Dedifferentiated amniotic fluid mesenchymal stem cell (primary cell): ENCODE measurements around the gene FLT3LG.
A peak's percentile ranks its signal among the peaks of the same experiment; 100 is the strongest.

ENCODE experiments used
- DNase-seq: peaks from one replicate; pipeline ENCODE4 v3.0.0-alpha.2; 2016; ENCODE audit errors: extremely low spot score

FLT3LG gene

GRCh38 chr19:49488046-49488862 is 14.2 kb downstream of the FLT3LG start:
- DNase-seq: no peak

GRCh38 chr19:49488863-49489537 is 15.0 kb downstream of the FLT3LG start:
- no peak for DNase-seq

- DNase-seq: no peak
These were observed 15.7 kb downstream of the FLT3LG start for GRCh38 chr19:49489601-49490167.

GRCh38 chr19:49490287-49491029 is 16.4 kb downstream of the FLT3LG start:
- no peak for DNase-seq

GRCh38 chr19:49491030-49491803 is 17.2 kb downstream of the FLT3LG start:
- DNase-seq: no peak

- no peak for DNase-seq
These were observed 18.0 kb downstream of the FLT3LG start for GRCh38 chr19:49491804-49492572.

DNA sequence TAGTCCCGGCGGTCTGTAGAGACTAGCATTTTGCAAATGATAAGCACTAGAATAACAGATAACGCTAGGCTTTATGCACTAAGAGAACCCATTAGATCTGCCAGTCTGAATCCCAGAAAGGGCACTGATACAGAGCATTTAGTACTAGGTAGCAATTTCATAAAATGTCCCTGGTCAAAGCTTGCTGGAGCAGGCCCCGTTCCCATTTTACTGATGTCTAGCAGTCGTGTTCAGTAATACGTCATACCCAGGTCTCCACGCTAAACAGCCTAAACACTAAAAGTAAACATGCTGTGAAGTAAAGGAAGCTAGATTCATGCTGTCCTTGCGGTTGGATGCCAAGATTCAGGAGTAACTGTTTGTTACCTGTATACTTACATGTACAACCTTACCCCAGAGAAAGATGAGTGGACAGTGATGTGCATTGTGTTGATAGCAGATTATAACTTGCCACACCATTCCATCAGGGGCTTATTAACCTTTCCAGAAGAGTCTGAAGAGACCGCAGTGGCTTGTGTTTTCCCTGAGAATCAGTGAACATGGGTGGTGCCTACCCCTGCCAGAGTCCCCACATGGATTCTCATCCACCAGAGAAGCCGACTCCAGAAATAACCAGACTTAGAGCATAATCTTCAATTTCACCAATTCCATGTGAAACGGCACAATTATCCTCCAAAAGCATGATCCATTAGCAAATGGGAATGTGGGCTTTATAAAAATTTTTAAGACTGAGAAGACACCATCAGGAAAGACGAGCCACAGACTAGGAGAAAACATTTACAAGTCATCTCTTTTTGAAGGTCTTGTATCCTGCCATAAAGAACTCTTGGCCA is 18.8 kb downstream of the FLT3LG start:
- DNase-seq: no peak

DNA sequence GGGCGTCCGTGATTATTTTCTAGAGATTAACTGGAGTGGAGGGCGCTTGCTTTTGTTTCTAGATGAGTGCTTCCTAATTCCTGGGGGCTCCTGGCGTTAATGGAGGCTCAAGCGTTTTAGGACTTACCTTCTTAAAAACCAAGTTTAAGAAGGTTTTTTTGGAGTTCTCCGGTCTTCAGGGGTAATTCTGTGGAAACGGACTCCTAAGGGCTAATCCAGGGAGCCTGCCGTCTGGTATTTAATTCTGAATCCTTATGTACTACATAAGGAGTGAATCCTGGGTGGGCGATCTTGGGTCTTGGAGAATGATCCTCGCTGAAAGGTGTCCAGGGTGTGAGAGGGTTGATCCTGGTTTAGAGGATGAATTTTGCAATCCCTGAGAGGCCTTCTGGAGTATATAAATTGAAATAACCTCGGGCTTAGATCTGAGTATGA is 22.6 kb downstream of the FLT3LG start:
- no peak for DNase-seq

DNA sequence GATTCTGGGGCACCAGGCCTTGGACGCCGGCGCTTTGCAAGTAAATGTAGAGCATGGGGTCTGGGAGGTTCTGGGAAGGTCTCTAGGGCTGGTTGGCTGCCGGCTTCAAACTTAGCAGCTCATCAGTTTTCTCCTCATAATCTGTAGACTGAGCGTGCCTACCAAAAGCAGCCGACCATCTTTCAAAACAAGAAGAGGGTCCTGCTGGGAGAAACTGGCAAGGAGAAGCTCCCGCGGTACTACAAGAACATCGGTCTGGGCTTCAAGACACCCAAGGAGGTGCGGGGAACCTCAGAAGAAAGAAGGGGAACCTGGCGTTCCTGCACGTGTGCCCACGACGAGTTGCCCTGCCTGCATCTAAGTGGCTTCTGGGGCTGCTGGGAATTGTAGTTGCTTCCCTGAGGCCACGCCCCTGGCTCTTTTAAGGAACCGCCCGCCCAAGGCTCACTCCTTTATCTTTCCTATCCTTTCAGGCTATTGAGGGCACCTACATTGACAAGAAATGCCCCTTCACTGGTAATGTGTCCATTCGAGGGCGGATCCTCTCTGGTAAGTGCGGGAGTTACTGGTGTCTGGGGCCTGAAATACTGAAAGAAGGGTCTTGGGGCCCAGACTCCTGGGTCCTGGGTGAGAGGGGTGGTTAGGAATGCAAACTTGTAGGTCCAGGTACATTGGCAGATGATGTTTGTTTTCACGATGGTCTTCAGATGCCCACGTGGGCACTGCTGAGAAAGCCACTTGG is 23.2 kb downstream of the FLT3LG start:
- DNase-seq: no peak

- DNase-seq: no peak
These were observed 23.7 kb downstream of the FLT3LG start for GRCh38 chr19:49497789-49498103.

GRCh38 chr19:49498475-49498874 is 24.5 kb downstream of the FLT3LG start:
- DNase-seq: no peak

- no peak for DNase-seq
These were observed 25.1 kb downstream of the FLT3LG start for GRCh38 chr19:49499030-49499670.

- peak; percentile 86 for DNase-seq
These were observed 29.0 kb downstream of the FLT3LG start for GRCh38 chr19:49502866-49503581.

GRCh38 chr19:49503582-49503962 is 29.6 kb downstream of the FLT3LG start:
- no peak for DNase-seq

- no peak for DNase-seq
These were observed 32.6 kb downstream of the FLT3LG start for GRCh38 chr19:49506575-49507105.

DNA sequence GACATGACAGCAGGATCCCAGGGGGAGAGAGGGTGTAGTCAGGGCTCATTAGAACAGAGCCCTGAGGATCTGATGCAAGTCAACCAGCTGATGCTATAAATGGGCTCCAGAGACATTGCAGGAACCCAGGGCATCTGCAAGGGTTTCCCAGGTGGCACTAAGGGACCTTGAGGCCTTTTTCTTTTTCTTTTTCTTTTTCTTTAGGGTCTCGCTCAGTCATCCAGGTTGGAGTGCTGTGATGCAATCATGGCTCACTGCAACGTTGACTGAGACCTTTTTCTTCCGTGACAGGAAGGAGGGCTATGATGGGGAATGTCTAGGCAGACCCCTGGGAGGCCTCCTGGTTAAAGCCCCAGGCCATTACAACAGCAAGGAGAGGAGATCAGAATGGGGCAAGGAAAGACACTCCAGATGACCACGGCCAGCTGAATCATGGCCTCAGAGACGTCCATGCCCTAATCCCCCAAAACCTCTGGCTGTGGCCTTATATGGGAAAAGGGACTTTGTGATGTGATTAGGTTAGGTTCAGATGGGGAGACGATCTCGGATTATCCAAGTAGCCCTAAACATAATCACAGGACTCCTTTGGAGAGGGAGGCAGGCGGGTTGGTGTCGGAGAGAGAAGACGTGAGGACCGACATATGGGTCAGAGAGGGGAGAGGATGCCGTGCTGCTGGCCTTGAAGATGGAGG is 33.9 kb downstream of the FLT3LG start:
- DNase-seq: no peak
